Psoas muscle (tissue), 8 donors: ENCODE measurements around the gene ZIC5. TPM values are rescaled to one million over a fixed set of nuclear protein-coding genes. Genes with fewer than 3 reads are reported as not detected.

Experiments used
- ATAC-seq, 4 donors: fragments of 200-7000 bp; cut with Tn5 transposase; one replicate each; pipeline ENCODE4 v1.9.1; 2020; ENCODE audit warnings: moderate library complexity in 3 of 4, mild to moderate bottlenecking in 2 of 4
- DNase-seq, 2 donors: peaks; one replicate each; pipeline ENCODE4 v3.0.0-alpha.2; 2020
- H3K27ac ChIP-seq: fragments of 200-600 bp; one replicate; pipeline ENCODE4 v1.8.0; 2022
- H3K27me3 ChIP-seq, 3 donors: fragments of 200-600 bp in 1 of 3; one replicate each; pipeline versions ENCODE4 v1.6.1 to v1.8.0; 2013 to 2022; ENCODE audit warnings: low read length in 2 of 3, mild to moderate bottlenecking in 2 of 3, moderate library complexity in 1 of 3; ENCODE audit not compliant: insufficient read depth in 3 of 3
- H3K36me3 ChIP-seq, 2 donors: fragments of 200-600 bp in 1 of 2; one replicate each; pipeline versions ENCODE4 v1.6.1 to v1.8.0; 2013 to 2022; ENCODE audit warnings: low read depth in 1 of 2, mild to moderate bottlenecking in 1 of 2, moderate library complexity in 1 of 2; ENCODE audit not compliant: insufficient read depth in 1 of 2
- H3K4me1 ChIP-seq: fragments of 200-600 bp; one replicate; pipeline ENCODE4 v1.8.0; 2022
- H3K4me3 ChIP-seq: fragments of 200-600 bp; one replicate; pipeline ENCODE4 v1.8.0; 2022; ENCODE audit warnings: mild to moderate bottlenecking
- H3K9me3 ChIP-seq: fragments of 200-600 bp; one replicate; pipeline ENCODE4 v1.8.0; 2022
- WGBS, 3 donors: extraction: QIAGEN DNeasy Blood & Tissue Kit; methylation state at CpG; one replicate each; pipeline versions ENCODE4 v1.1.6 to v1.1.7; 2013; 5-methylcytosine and 5-hydroxymethylcytosine counted together
- intact Hi-C, 2 donors: fragments of 100-400 bp; cut with DNase I; formaldehyde crosslinking; loops; one replicate each; pipeline versions ENCODE4 v1.11.0 to v1.14.2; 2022
- polyA plus RNA-seq, 3 donors: library from polyadenylated mRNA; stranded (reverse); fragments of 200-250 nt; gene quantifications; one replicate each; pipeline ENCODE4 v1.2.3, GENCODE V29; 2013
- total RNA-seq, 4 donors: library from RNA; stranded (reverse); fragmentation: NEBNext Ultra II Directional in 2 of 4; extraction: Animal tissue kit (Norgen Biotek cat#: 25700) in 2 of 4; gene quantifications; one replicate each; pipeline versions ENCODE4 v1.2.1 to v1.2.4, GENCODE V29; 2021 to 2023
- TF ChIP-seq, protein P1 (sequence below): fragments of 200-600 bp; IDR thresholded peaks from one replicate; pipeline ENCODE4 v1.8.0; 2022; ENCODE audit warnings: antibody characterized with exemption
- donor health status: healthy with polysubstance abuse.
- donor health status: DM: no; HTN: no; CAD: no; lungs with moderate emphysema.
- donor health status: Bipolar disorder and iron deficiency.
- donor health status: healthy.
- donor health status: DM: yes; HTN: yes; CAD: no.
- donor health status: DM: no; HTN: no; CAD: no.
- donor health status: DM: no; HTN: no; CAD: no.
- donor health status: DM: yes; HTN: yes; CAD: no.

The ZIC5 gene
- total and polyA plus RNA-seq, 7 donors, result not detected

DNA sequence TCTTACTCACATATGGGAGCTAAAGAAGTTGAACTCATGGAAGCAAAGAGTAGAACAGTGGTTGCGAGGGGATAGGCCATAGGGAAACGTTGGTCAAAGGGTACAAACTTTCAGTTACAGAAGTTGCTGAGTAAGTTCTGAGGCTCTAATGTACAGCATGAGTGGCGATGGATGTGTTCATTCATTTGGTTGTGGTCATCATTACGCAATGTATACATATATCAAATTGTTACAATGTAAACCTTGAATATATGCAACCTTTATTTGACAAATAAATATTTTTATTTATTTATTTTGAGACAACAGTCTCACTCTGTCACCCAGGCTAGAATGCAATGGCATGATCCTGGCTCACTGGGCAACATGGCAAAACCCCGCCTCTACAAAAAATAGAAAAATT lies 38.7 kb downstream of the ZIC5 start:
- H3K27me3 ChIP-seq, result peaks cover 0 to 34% (median 6%) of the 10 kb centered on the region in 3 donors

DNA sequence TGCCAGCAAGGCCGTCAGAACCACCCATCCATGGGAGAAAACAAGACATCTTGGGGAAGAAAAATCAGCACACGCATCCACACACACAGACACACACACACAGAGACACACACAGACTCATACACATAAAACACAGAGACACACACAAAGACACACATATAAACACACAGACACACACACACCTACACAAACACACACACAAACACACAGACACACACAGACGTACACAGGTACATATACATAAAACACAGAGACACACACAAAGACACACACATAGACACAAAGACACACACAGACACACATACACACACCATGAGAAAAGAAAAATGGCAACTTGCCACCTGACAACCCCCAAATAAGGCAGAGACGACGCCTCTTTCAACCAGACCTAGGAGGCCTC lies 40.6 kb downstream of the ZIC5 start:
- peaks cover 0 to 40% (median 8%) of the 10 kb centered on the region in 3 donors for H3K27me3 ChIP-seq
- H3K9me3 ChIP-seq, result no peaks in the 10 kb centered on the region
- H3K4me1 ChIP-seq, result no peaks in the 10 kb centered on the region
- DNase-seq (no peak), ATAC-seq (no peak)
- H3K27ac ChIP-seq, result no peak overlapping the region
- no peak overlapping the region for H3K4me3 ChIP-seq
- intact Hi-C loops, result no loop called here
- WGBS, 3 donors, result 79 to 81% (median 81%) methylated on average over 5 of the region's 5 CpGs
- TF ChIP-seq, protein P1, sequence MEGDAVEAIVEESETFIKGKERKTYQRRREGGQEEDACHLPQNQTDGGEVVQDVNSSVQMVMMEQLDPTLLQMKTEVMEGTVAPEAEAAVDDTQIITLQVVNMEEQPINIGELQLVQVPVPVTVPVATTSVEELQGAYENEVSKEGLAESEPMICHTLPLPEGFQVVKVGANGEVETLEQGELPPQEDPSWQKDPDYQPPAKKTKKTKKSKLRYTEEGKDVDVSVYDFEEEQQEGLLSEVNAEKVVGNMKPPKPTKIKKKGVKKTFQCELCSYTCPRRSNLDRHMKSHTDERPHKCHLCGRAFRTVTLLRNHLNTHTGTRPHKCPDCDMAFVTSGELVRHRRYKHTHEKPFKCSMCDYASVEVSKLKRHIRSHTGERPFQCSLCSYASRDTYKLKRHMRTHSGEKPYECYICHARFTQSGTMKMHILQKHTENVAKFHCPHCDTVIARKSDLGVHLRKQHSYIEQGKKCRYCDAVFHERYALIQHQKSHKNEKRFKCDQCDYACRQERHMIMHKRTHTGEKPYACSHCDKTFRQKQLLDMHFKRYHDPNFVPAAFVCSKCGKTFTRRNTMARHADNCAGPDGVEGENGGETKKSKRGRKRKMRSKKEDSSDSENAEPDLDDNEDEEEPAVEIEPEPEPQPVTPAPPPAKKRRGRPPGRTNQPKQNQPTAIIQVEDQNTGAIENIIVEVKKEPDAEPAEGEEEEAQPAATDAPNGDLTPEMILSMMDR, result no peak
- no peaks in the 10 kb centered on the region for H3K36me3 ChIP-seq

More for the DNA sequence above, 38.7 kb downstream of the ZIC5 start:
- intact Hi-C loops, result no loop called here
- Histone ChIP-seq H3K36me3 (no peaks in the 10 kb centered on the region), H3K9me3 (no peaks in the 10 kb centered on the region), H3K27ac (no peak overlapping the region), H3K4me1 (no peaks in the 10 kb centered on the region), H3K4me3 (no peak overlapping the region)
- TF ChIP-seq, protein P1, result no peak
- 88 to 89% (median 89%) methylated on average over 5 of the region's 5 CpGs for WGBS, 3 donors
- DNase-seq, result no peak
- ATAC-seq, result no peak

DNA sequence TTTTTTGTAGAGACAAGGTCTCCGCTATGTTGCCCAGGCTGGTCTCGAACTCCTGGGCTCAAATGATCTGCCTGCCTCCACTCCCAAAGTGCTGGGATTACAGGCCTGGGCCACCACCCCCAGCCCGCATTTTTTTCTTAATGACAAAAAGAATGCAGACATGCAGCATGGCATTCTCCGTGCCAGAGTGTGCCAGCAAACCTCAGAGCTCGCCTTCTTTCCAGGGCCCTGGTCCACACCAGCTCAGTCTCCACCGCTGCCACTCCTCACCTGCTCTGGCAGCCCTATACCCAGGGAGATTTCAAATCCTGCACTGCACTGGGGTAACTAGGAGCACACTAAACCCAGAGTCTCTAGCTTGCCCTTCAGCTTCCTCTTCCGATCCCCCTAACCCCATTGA lies 41.7 kb downstream of the ZIC5 start:
- Histone ChIP-seq H3K36me3 (no peaks in the 10 kb centered on the region), H3K4me3 (no peak overlapping the region), H3K4me1 (no peaks in the 10 kb centered on the region), H3K9me3 (no peaks in the 10 kb centered on the region), H3K27ac (no peak overlapping the region), H3K27me3 (peaks cover 0 to 41% (median 12%) of the 10 kb centered on the region in 3 donors)
- WGBS, 3 donors, result 69 to 75% (median 70%) methylated on average over 7 of the region's 7 CpGs
- intact Hi-C loops, result no loop called here
- ATAC-seq, result no peak
- TF ChIP-seq, protein P1, result no peak
- DNase-seq, result no peak

DNA sequence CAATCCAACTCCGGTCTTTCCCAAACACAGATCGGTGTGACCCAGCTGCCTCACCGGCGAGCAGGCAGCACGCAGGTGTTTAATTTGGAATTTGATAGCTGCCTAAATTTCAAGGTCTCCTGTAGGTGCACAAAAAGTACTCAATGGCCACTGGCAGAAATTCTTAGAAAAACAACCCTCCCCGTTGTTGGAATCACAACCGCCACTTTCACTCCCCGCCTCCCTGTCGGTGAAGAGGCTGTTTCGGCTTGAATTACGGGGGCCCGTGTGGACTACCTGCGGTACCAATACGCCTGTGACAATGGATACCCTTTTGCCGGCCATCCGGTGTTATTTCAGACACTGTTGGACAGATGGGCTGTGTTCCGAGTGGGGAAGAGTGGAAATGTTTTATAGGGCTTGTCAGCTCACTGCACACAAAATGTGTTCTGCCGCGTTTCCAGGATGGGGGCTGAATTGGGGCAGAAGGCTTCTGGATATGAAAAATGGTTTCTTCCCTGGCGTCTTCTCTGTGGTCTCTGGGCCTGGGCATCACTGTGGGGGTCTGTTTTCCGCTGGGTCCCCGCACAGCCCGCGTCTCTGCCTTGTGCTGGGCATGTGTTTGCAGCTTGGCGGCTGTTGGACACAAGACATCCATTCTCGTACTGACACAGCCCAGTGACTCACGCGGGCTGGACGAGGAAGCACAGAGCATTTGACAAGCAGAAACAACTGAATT lies 45.4 kb downstream of the ZIC5 start:
- ATAC-seq (peak; percentile 53 to 71 (median 64)), DNase-seq (no peak)
- no peaks in the 10 kb centered on the region for H3K4me1 ChIP-seq
- H3K36me3 ChIP-seq, result no peaks in the 10 kb centered on the region
- no peaks in the 10 kb centered on the region for H3K9me3 ChIP-seq
- no peak overlapping the region for H3K27ac ChIP-seq
- TF ChIP-seq, protein P1, result no peak
- intact Hi-C loops, result no loop called here
- H3K27me3 ChIP-seq, result peaks cover 0 to 43% (median 10%) of the 10 kb centered on the region in 3 donors
- peak overlapping the region; percentile 29 for H3K4me3 ChIP-seq
- whole genome bisulfite sequencing, 3 donors, result 19 to 26% (median 19%) methylated on average over 29 of the region's 29 CpGs
